HUES64 (cell line): Measurements from ENCODE around the gene EXOC6.

ENCODE experiments used
- H3K27ac ChIP-seq: 2 replicates; pipeline ENCODE4 v1.7.0; 2013; ENCODE audit warnings: low read depth, low read length, inconsistent platforms
- H3K27me3 ChIP-seq: 2 replicates; pipeline ENCODE4 v1.6.1; 2013; ENCODE audit warnings: mild to moderate bottlenecking, low read length; ENCODE audit not compliant: insufficient read depth
- H3K36me3 ChIP-seq: 2 replicates; pipeline ENCODE4 v1.6.1; 2013; ENCODE audit warnings: mild to moderate bottlenecking, low read length; ENCODE audit not compliant: insufficient read depth
- H3K4me1 ChIP-seq: 2 replicates; pipeline ENCODE4 v1.6.1; 2013; ENCODE audit warnings: mild to moderate bottlenecking, low read length, moderate library complexity; ENCODE audit not compliant: insufficient read depth
- H3K4me3 ChIP-seq: 2 replicates; pipeline ENCODE4 v1.5.1; 2013; ENCODE audit warnings: mild to moderate bottlenecking, low read length, moderate library complexity
- H3K9ac ChIP-seq: 2 replicates; pipeline ENCODE4 v1.6.1; 2013; ENCODE audit warnings: mild to moderate bottlenecking, low read depth, low read length
- H3K9me3 ChIP-seq: 2 replicates; pipeline ENCODE4 v1.6.1; 2013; ENCODE audit warnings: low read depth, low read length; ENCODE audit not compliant: insufficient read depth
- WGBS: fragments of 150-250, 120-280 bp; methylation state at CpG from one replicate; pipeline ENCODE4 v1.1.7; 2013; ENCODE audit warnings: missing lambda C conversion rate; 5-methylcytosine and 5-hydroxymethylcytosine counted together

The EXOC6 gene

GRCh38 chr10:92822060-92822634, 26.2 kb upstream of the EXOC6 start:
- Histone ChIP-seq H3K27me3 (no peaks in the 10 kb centered on the region), H3K4me1 (peaks cover 8% of the 10 kb centered on the region), H3K4me3 (no peak overlapping the region), H3K9ac (no peak overlapping the region), H3K9me3 (no peaks in the 10 kb centered on the region), H3K36me3 (no peaks in the 10 kb centered on the region), H3K27ac (no peak overlapping the region)
- 86% methylated on average over 6 of the region's 6 CpGs for WGBS

GRCh38 chr10:92822964-92823363, 25.4 kb upstream of the EXOC6 start:
- H3K27ac ChIP-seq = no peak overlapping the region
- H3K36me3 ChIP-seq = no peaks in the 10 kb centered on the region
- H3K4me1 ChIP-seq = peaks cover 8% of the 10 kb centered on the region
- H3K27me3 ChIP-seq = no peaks in the 10 kb centered on the region
- no peaks in the 10 kb centered on the region for H3K9me3 ChIP-seq
- whole genome bisulfite sequencing = 89% methylated on average over 8 of the region's 9 CpGs
- no peak overlapping the region for H3K4me3 ChIP-seq
- H3K9ac ChIP-seq = no peak overlapping the region

GRCh38 chr10:92826061-92826460, 22.3 kb upstream of the EXOC6 start:
- 90% methylated on average over 5 of the region's 5 CpGs for WGBS
- no peak overlapping the region for H3K4me3 ChIP-seq
- H3K27me3 ChIP-seq = no peaks in the 10 kb centered on the region
- H3K9me3 ChIP-seq = no peaks in the 10 kb centered on the region
- peaks cover 8% of the 10 kb centered on the region for H3K4me1 ChIP-seq
- H3K36me3 ChIP-seq = no peaks in the 10 kb centered on the region
- H3K27ac ChIP-seq = no peak overlapping the region
- no peak overlapping the region for H3K9ac ChIP-seq

- H3K36me3 ChIP-seq = no peaks in the 10 kb centered on the region
- H3K9ac ChIP-seq = no peak overlapping the region
- H3K4me1 ChIP-seq = peaks cover 8% of the 10 kb centered on the region
- H3K27me3 ChIP-seq = no peaks in the 10 kb centered on the region
- no peak overlapping the region for H3K4me3 ChIP-seq
- no peak overlapping the region for H3K27ac ChIP-seq
- no peaks in the 10 kb centered on the region for H3K9me3 ChIP-seq
Measured at GRCh38 chr10:92826504-92826903, 21.8 kb upstream of the EXOC6 start.

GRCh38 chr10:92829042-92829785, 19.1 kb upstream of the EXOC6 start:
- no peak overlapping the region for H3K9ac ChIP-seq
- no peaks in the 10 kb centered on the region for H3K9me3 ChIP-seq
- H3K27me3 ChIP-seq = no peaks in the 10 kb centered on the region
- peaks cover 5% of the 10 kb centered on the region; the same call in 1 of the 2 replicates for H3K4me1 ChIP-seq
- H3K4me3 ChIP-seq = no peak overlapping the region
- H3K36me3 ChIP-seq = no peaks in the 10 kb centered on the region
- 92% methylated on average over 10 of the region's 10 CpGs for WGBS
- no peak overlapping the region for H3K27ac ChIP-seq

GRCh38 chr10:92829786-92830377, 18.4 kb upstream of the EXOC6 start:
- Histone ChIP-seq H3K4me3 (no peak overlapping the region), H3K36me3 (no peaks in the 10 kb centered on the region), H3K27ac (no peak overlapping the region), H3K9me3 (no peaks in the 10 kb centered on the region), H3K4me1 (peaks cover 11% of the 10 kb centered on the region; the same call in 1 of the 2 replicates), H3K27me3 (no peaks in the 10 kb centered on the region), H3K9ac (no peak overlapping the region)
- WGBS = 94% methylated on average over 4 of the region's 4 CpGs

GRCh38 chr10:92830478-92831389, 17.6 kb upstream of the EXOC6 start:
- H3K27ac ChIP-seq = no peak overlapping the region
- WGBS = 92% methylated on average over 10 of the region's 12 CpGs

GRCh38 chr10:92832121-92832520, 16.2 kb upstream of the EXOC6 start:
- H3K4me1 ChIP-seq = peaks cover 17% of the 10 kb centered on the region; the same call in 1 of the 2 replicates
- 95% methylated on average over 10 of the region's 10 CpGs for WGBS
- no peak overlapping the region for H3K9ac ChIP-seq
- no peaks in the 10 kb centered on the region for H3K27me3 ChIP-seq
- H3K36me3 ChIP-seq = no peaks in the 10 kb centered on the region
- H3K27ac ChIP-seq = no peak overlapping the region
- no peak overlapping the region for H3K4me3 ChIP-seq
- no peaks in the 10 kb centered on the region for H3K9me3 ChIP-seq

More at GRCh38 chr10:92830478-92831389, 17.6 kb upstream of the EXOC6 start:
- no peak overlapping the region for H3K9ac ChIP-seq
- H3K36me3 ChIP-seq = no peaks in the 10 kb centered on the region
- H3K4me1 ChIP-seq = peaks cover 17% of the 10 kb centered on the region; the same call in 1 of the 2 replicates
- no peaks in the 10 kb centered on the region for H3K9me3 ChIP-seq
- H3K27me3 ChIP-seq = no peaks in the 10 kb centered on the region
- no peak overlapping the region for H3K4me3 ChIP-seq

GRCh38 chr10:92832998-92833650, 15.2 kb upstream of the EXOC6 start:
- Histone ChIP-seq H3K4me1 (peaks cover 17% of the 10 kb centered on the region; the same call in 1 of the 2 replicates), H3K27ac (no peak overlapping the region), H3K27me3 (no peaks in the 10 kb centered on the region), H3K36me3 (no peaks in the 10 kb centered on the region), H3K4me3 (no peak overlapping the region), H3K9me3 (no peaks in the 10 kb centered on the region), H3K9ac (no peak overlapping the region)
- WGBS = 97% methylated on average over 1 of the region's 2 CpGs

- Histone ChIP-seq H3K4me3 (no peak overlapping the region), H3K9me3 (no peaks in the 10 kb centered on the region), H3K27me3 (no peaks in the 10 kb centered on the region), H3K36me3 (no peaks in the 10 kb centered on the region), H3K9ac (no peak overlapping the region), H3K27ac (no peak overlapping the region), H3K4me1 (peaks cover 17% of the 10 kb centered on the region; the same call in 1 of the 2 replicates)
- 88% methylated on average over 2 of the region's 3 CpGs for WGBS
Measured at GRCh38 chr10:92834331-92834730, 14.0 kb upstream of the EXOC6 start.
